Measurements from ENCODE around the gene IFNL4. TPM values are rescaled to one million over a fixed set of nuclear protein-coding genes. Genes with fewer than 3 reads are reported as not detected.
"Not testable (repeated sequence)": the region's sequence is repeated elsewhere in the genome, so short reads cannot be mapped to it uniquely, and the experiment has no call there.

The IFNL4 gene
- polyA plus RNA-seq, 2 of the 4 experiments (the other 2 are of a cell fraction): not detected

GRCh38 chr19:39246951-39247669, 1.5 kb downstream of the IFNL4 start:
- 73% methylated on average over 42 of the region's 42 CpGs for WGBS (ENCODE audit: missing lambda C conversion rate)
- ATAC-seq (peak in 1 of 2 experiments; percentile 36; a peak in 3 of 6 replicates), FAIRE-seq (no peak), DNase-seq (ENCODE audit: low read depth in 1 of 2, low spot score in 1 of 2) (no peak)
- Histone ChIP-seq H3K4me1 (no peaks in the 10 kb centered on the region), H3K4me3 (no peak overlapping the region), H3K4me2 (no peak overlapping the region), H3K9me3 (no peaks in the 10 kb centered on the region), H3K27ac (no peak overlapping the region)
- POLR2A ChIA-PET: interaction anchor here (0.6 kb wide), 1 partner anchor 189 kb away, joined by 3 read pairs; the partner anchor contains the start of gene RPS16
- TF ChIP-seq RFX5 (IDR thresholded peaks at IDR 0.05): no peak
- no peak for TF ChIP-seq NR3C1 (IDR thresholded peaks at IDR 0.05)
- no peak for TF ChIP-seq KDM1A (IDR thresholded peaks at IDR 0.05; ENCODE audit: low read depth)
- TF ChIP-seq HDAC2 (IDR thresholded peaks at IDR 0.05): no peak
- no peak for TF ChIP-seq PHF8 (IDR thresholded peaks at IDR 0.05; ENCODE audit: borderline replicate concordance, low read depth)
- no peak for TF ChIP-seq POLR2A (IDR thresholded peaks at IDR 0.05; ENCODE audit: low read length)
- no peak for TF ChIP-seq REST (IDR thresholded peaks at IDR 0.05)
- no peak for TF ChIP-seq GATA3 (IDR thresholded peaks at IDR 0.05; ENCODE audit: borderline replicate concordance)
- TF ChIP-seq ATOH8 (CRISPR knock-in tag; IDR thresholded peaks at IDR 0.05; ENCODE audit: low read depth): no peak
- TF ChIP-seq RNF2 (IDR thresholded peaks at IDR 0.05; ENCODE audit: borderline replicate concordance, low read depth): no peak
- TF ChIP-seq, protein P1, sequence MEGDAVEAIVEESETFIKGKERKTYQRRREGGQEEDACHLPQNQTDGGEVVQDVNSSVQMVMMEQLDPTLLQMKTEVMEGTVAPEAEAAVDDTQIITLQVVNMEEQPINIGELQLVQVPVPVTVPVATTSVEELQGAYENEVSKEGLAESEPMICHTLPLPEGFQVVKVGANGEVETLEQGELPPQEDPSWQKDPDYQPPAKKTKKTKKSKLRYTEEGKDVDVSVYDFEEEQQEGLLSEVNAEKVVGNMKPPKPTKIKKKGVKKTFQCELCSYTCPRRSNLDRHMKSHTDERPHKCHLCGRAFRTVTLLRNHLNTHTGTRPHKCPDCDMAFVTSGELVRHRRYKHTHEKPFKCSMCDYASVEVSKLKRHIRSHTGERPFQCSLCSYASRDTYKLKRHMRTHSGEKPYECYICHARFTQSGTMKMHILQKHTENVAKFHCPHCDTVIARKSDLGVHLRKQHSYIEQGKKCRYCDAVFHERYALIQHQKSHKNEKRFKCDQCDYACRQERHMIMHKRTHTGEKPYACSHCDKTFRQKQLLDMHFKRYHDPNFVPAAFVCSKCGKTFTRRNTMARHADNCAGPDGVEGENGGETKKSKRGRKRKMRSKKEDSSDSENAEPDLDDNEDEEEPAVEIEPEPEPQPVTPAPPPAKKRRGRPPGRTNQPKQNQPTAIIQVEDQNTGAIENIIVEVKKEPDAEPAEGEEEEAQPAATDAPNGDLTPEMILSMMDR (IDR thresholded peaks at IDR 0.05): no peak
- CTCF ChIA-PET: interaction anchor here (1.1 to 1.7 kb wide), 3 partner anchors 15 to 80 kb away, joined by 3 read pairs; no protein-coding TSS in a partner anchor

DNA sequence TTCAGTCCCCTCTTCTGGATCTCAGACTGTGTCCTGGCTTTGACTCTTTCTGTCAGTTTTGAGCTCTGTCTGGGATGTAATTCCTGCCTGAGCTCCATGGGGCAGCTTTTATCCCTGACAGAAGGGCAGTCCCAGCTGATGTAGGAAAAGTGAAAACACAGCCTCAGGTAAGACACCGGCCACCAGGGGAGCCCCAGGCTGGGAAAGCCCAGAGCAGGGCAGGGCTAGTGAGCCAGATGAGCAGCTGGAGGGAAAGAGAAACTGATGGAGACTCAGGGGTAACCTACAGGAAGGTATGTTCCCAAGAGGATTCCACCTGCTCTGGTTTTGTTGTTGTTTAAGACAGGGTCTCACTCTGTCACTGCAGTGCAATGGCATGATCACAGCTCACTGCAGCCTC, 3.5 kb downstream of the IFNL4 start:
- H3K4me3 ChIP-seq; POLR2A ChIA-PET; H3K27ac ChIP-seq; H3K9me3 ChIP-seq; H3K4me2 ChIP-seq; H3K4me1 ChIP-seq; DNase-seq (ENCODE audit: low read depth in 1 of 2, low spot score in 1 of 2): not testable (repeated sequence)
- FAIRE-seq (peak; percentile 99), ATAC-seq (peak; percentile 84 to 92)
- CTCF ChIA-PET: interaction anchor here (0.7 to 1.6 kb wide), 2 partner anchors 11 to 32 kb away, joined by 3 read pairs; no protein-coding TSS in a partner anchor
- WGBS (ENCODE audit: missing lambda C conversion rate): no CpG with 5 or more reads among the region's 1 CpG

DNA sequence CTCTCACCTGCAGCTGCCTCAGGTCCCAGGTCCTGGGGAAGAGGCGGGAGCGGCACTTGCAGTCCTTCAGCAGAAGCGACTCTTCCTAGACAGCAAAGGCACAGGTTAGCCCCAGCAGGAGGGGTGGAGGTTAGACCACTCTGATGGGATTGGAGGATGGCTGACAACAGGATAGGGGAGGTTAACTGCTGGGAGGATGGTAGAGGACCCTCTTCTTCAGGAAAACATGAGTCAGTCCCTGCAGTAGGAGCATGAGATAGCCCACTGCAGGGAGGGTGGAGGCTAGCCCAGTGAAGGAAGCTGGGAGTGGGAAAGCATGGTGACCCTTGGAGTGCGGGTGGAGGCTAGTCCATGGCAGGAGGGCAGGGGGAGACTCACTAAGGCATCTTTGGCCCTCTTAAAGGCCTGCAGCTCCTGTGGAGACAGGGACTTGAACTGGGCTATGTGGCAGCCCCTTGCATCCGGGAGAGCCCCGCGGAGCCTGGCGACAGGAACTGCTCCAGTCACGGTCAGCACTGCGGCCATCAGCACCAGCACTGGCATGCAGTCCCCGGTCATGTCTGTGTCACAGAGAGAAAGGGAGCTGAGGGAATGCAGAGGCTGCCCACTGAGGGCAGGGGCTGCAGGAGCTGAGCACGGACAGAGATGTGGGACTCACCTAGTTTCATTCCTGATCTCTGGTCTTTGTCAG, 4.1 kb downstream of the IFNL4 start, which contains the start of gene IFNL3:
Gene IFNL3, minus strand, starts transcription at position 597 of the 691 bp plus-strand sequence. Its CDS starts 39 bp downstream, at position 558.
- ATAC-seq: peak; percentile 9 to 12; a peak in 3 of 6 replicates

GRCh38 chr19:39243741-39244140, 4.9 kb downstream of the IFNL4 start:
- FAIRE-seq; H3K4me3 ChIP-seq; H3K9me3 ChIP-seq; H3K27ac ChIP-seq; DNase-seq (ENCODE audit: low read depth in 1 of 2, low spot score in 1 of 2); H3K4me1 ChIP-seq; H3K4me2 ChIP-seq; POLR2A ChIA-PET: not testable (repeated sequence)
- ATAC-seq: peak in 1 of 2 experiments; percentile 2; a peak in 1 of 6 replicates
- CTCF ChIA-PET: interaction anchor here (1.6 kb wide), 1 partner anchor 34 kb away, joined by 3 read pairs; no protein-coding TSS in a partner anchor
- 59% methylated on average over 13 of the region's 13 CpGs for WGBS (ENCODE audit: missing lambda C conversion rate)

More for the DNA sequence above, 4.1 kb downstream of the IFNL4 start, which contains the start of gene IFNL3:
- FAIRE-seq: peak; percentile 89
- 76% methylated on average over 12 of the region's 12 CpGs for WGBS (ENCODE audit: missing lambda C conversion rate)
- H3K4me1 ChIP-seq; POLR2A ChIA-PET; H3K27ac ChIP-seq; H3K4me2 ChIP-seq; H3K9me3 ChIP-seq; DNase-seq (ENCODE audit: low read depth in 1 of 2, low spot score in 1 of 2); H3K4me3 ChIP-seq: not testable (repeated sequence)
- CTCF ChIA-PET: interaction anchor here (1.6 kb wide), 1 partner anchor 33 kb away, joined by 3 read pairs; no protein-coding TSS in a partner anchor
